Mesenchymal stem cell (in vitro differentiated cells and primary cell): ENCODE data around the gene EMX2.
"Not testable (repeated sequence)": the region's sequence is repeated elsewhere in the genome, so short reads cannot be mapped to it uniquely, and the experiment has no call there.

Experiments
- DNase-seq: peaks from one replicate; pipeline ENCODE4 v3.0.0-alpha.2; 2013
- H2AFZ ChIP-seq: one replicate; pipeline ENCODE4 v1.6.1; 2013; ENCODE audit warnings: low read depth, mild to moderate bottlenecking, control low read depth, inconsistent platforms, low read length, moderate library complexity
- H2AK5ac ChIP-seq: 2 replicates; pipeline ENCODE4 v1.6.1; 2013; ENCODE audit warnings: low read length, moderate library complexity, mild to moderate bottlenecking, inconsistent platforms; ENCODE audit not compliant: severe bottlenecking
- H2BK120ac ChIP-seq: one replicate; pipeline ENCODE4 v1.6.1; 2013; ENCODE audit warnings: low read depth, mild to moderate bottlenecking, inconsistent platforms, low read length, moderate library complexity
- H2BK12ac ChIP-seq, 2 experiments: one replicate each; pipeline ENCODE4 v1.6.1; 2013; ENCODE audit warnings: inconsistent platforms in 2 of 2, low read length in 2 of 2, mild to moderate bottlenecking in 2 of 2, moderate library complexity in 2 of 2, control low read depth in 1 of 2
- H2BK15ac ChIP-seq: one replicate; pipeline ENCODE4 v1.6.1; 2013; ENCODE audit warnings: mild to moderate bottlenecking, low read depth, inconsistent platforms; ENCODE audit not compliant: poor library complexity, severe bottlenecking
- H2BK5ac ChIP-seq: 2 replicates; pipeline ENCODE4 v1.6.1; 2013; ENCODE audit warnings: low read depth, mild to moderate bottlenecking, low read length, control low read depth, inconsistent platforms; ENCODE audit not compliant: poor library complexity, severe bottlenecking
- H3K14ac ChIP-seq, 2 experiments: one replicate each; pipeline ENCODE4 v1.6.1; 2013; ENCODE audit warnings: inconsistent platforms in 2 of 2, low read length in 2 of 2, control low read depth in 1 of 2, mild to moderate bottlenecking in 1 of 2, moderate library complexity in 1 of 2
- H3K18ac ChIP-seq, 2 experiments: one replicate each; pipeline ENCODE4 v1.6.1; 2013; ENCODE audit warnings: inconsistent platforms in 2 of 2, low read length in 2 of 2, control low read depth in 1 of 2, low read depth in 1 of 2, mild to moderate bottlenecking in 1 of 2
- H3K23ac ChIP-seq, 2 experiments: one replicate each; pipeline ENCODE4 v1.6.1; 2013; ENCODE audit warnings: inconsistent platforms in 2 of 2, low read length in 2 of 2, mild to moderate bottlenecking in 2 of 2, moderate library complexity in 2 of 2, control low read depth in 1 of 2
- H3K27ac ChIP-seq: 2 replicates; pipeline ENCODE4 v1.5.1; 2013; ENCODE audit warnings: mild to moderate bottlenecking, moderate library complexity, low read length, control low read depth, inconsistent platforms; ENCODE audit not compliant: poor library complexity, severe bottlenecking
- H3K27me3 ChIP-seq, 2 experiments: 2 replicates each; pipeline versions ENCODE4 v1.6.1 to v1.7.0; 2013; ENCODE audit warnings: low read length in 2 of 2, mild to moderate bottlenecking in 2 of 2, moderate library complexity in 2 of 2, control low read depth in 1 of 2, inconsistent platforms in 1 of 2; ENCODE audit not compliant: control insufficient read depth in 1 of 2, insufficient read depth in 1 of 2
- H3K36me3 ChIP-seq, 2 experiments: 2 replicates each; pipeline versions ENCODE4 v1.6.1 to v1.7.0; 2013; ENCODE audit warnings: low read length in 2 of 2, control low read depth in 1 of 2, inconsistent platforms in 1 of 2, low read depth in 1 of 2, mild to moderate bottlenecking in 1 of 2; ENCODE audit not compliant: insufficient read depth in 2 of 2, control insufficient read depth in 1 of 2
- H3K4ac ChIP-seq, 2 experiments: one replicate each; pipeline ENCODE4 v1.6.1; 2013; ENCODE audit warnings: inconsistent platforms in 2 of 2, low read length in 2 of 2, mild to moderate bottlenecking in 2 of 2, moderate library complexity in 2 of 2, control low read depth in 1 of 2, low read depth in 1 of 2
- H3K4me1 ChIP-seq: 2 replicates; pipeline ENCODE4 v1.6.1; 2013; ENCODE audit warnings: low read depth, low read length, control low read depth; ENCODE audit not compliant: control insufficient read depth, insufficient read depth
- H3K4me2 ChIP-seq: 2 replicates; pipeline ENCODE4 v1.6.1; 2013; ENCODE audit warnings: low read length, mild to moderate bottlenecking, inconsistent platforms; ENCODE audit not compliant: poor library complexity, severe bottlenecking
- H3K4me3 ChIP-seq, 2 experiments: 2 replicates each; pipeline versions ENCODE4 v1.5.1 to v1.7.0; 2013; ENCODE audit warnings: low read length in 2 of 2, mild to moderate bottlenecking in 2 of 2, control low read depth in 1 of 2, low read depth in 1 of 2; ENCODE audit not compliant: insufficient read depth in 1 of 2
- H3K79me1 ChIP-seq: replicated peaks from 2 replicates; pipeline ENCODE4 v1.6.1; 2013; ENCODE audit warnings: mild to moderate bottlenecking, control low read depth, low read length, inconsistent platforms; ENCODE audit not compliant: poor library complexity, severe bottlenecking
- H3K9ac ChIP-seq: 2 replicates; pipeline ENCODE4 v1.7.0; 2013; ENCODE audit warnings: mild to moderate bottlenecking, low read length, moderate library complexity
- H3K9me3 ChIP-seq: 2 replicates; pipeline ENCODE4 v1.7.0; 2013; ENCODE audit warnings: mild to moderate bottlenecking, low read length; ENCODE audit not compliant: control insufficient read depth
- H4K8ac ChIP-seq: one replicate; pipeline ENCODE4 v1.6.1; 2013; ENCODE audit warnings: inconsistent platforms, mild to moderate bottlenecking, low read length, moderate library complexity
- H4K91ac ChIP-seq: one replicate; pipeline ENCODE4 v1.6.1; 2013; ENCODE audit warnings: mild to moderate bottlenecking, low read length, inconsistent platforms
- WGBS: methylation state at CpG from one replicate; pipeline ENCODE4 v1.1.7; 2013; ENCODE audit warnings: mixed read lengths; 5-methylcytosine and 5-hydroxymethylcytosine counted together

EMX2 gene

GRCh38 chr10:117503244-117504205 is 39.0 kb upstream of the EMX2 start:
- Histone ChIP-seq H2BK5ac (no peak overlapping the region), H3K36me3 (no peaks in the 10 kb centered on the region), H2AFZ (no peak overlapping the region), H3K27ac (no peak overlapping the region), H2BK120ac (no peak overlapping the region), H4K91ac (no peak overlapping the region), H3K27me3 (peaks cover 0 to 59% of the 10 kb centered on the region in 2 experiments), H2BK15ac (no peak overlapping the region), H3K79me1 (no peaks in the 10 kb centered on the region), H2AK5ac (no peak overlapping the region), H3K9me3 (no peaks in the 10 kb centered on the region), H2BK12ac (no peak overlapping the region), H3K14ac (no peak overlapping the region), H3K18ac (no peak overlapping the region), H3K4me1 (no peaks in the 10 kb centered on the region), H4K8ac (no peak overlapping the region), H3K4me2 (no peak overlapping the region), H3K4ac (no peak overlapping the region), H3K23ac (no peak overlapping the region), H3K9ac (no peak overlapping the region), H3K4me3 (no peak overlapping the region)
- no peak for DNase-seq
- WGBS = 64% methylated on average over 14 of the region's 16 CpGs

DNA sequence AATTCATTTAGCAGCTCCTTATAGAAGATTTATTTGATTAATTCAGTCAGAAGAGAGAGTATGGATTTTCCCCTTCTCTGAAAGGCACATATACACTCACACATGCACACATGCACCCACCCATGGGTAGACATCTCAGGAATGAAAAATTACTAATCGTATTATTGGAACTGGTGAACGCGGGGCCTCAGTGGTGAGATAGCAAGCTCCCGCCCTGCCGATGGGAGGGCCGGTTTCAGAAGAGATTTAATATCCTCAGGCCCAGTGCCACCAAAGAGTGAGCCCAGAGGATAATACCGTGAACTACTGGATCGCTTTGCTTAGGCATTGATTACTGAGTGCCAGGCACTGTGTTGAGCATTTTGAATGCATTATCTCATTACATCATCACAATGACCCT is 38.0 kb upstream of the EMX2 start:
- H2BK12ac ChIP-seq = no peak overlapping the region
- no peak overlapping the region for H3K27ac ChIP-seq
- H3K9ac ChIP-seq = no peak overlapping the region
- H4K91ac ChIP-seq = no peak overlapping the region
- 94% methylated on average over 8 of the region's 8 CpGs for WGBS
- no peaks in the 10 kb centered on the region for H3K9me3 ChIP-seq
- no peak overlapping the region for H3K4me3 ChIP-seq
- H2AK5ac ChIP-seq = no peak overlapping the region
- H3K18ac ChIP-seq = no peak overlapping the region
- no peak overlapping the region for H2BK5ac ChIP-seq
- H3K4ac ChIP-seq = no peak overlapping the region
- DNase-seq = no peak
- H3K79me1 ChIP-seq = no peaks in the 10 kb centered on the region
- H2BK120ac ChIP-seq = no peak overlapping the region
- H3K4me2 ChIP-seq = no peak overlapping the region
- no peak overlapping the region for H3K14ac ChIP-seq
- no peak overlapping the region for H2BK15ac ChIP-seq
- no peak overlapping the region for H4K8ac ChIP-seq
- H3K36me3 ChIP-seq = peaks cover 0 to 6% of the 10 kb centered on the region in 2 experiments
- H3K23ac ChIP-seq = no peak overlapping the region
- peaks cover 0 to 56% of the 10 kb centered on the region in 2 experiments for H3K27me3 ChIP-seq
- no peaks in the 10 kb centered on the region for H3K4me1 ChIP-seq
- H2AFZ ChIP-seq = no peak overlapping the region

DNA sequence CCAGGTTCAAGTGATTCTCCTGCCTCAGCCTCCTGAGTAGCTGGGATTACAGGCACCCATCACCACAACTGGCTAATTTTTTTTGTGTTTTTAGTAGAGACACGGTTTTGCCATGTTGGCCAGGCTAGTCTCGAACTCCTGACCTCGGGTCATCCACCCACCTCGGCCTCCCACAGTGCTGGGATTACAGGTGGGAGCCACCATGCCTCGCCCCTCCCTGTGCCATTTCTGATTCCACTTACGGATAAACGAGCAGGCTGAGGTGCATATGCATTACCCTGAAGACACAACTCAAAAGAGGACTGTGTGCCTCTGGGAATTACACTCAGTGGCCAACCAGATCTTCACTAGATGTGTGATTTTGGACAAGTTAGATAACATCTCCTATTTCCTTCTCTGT is 35.5 kb upstream of the EMX2 start:
- not testable (repeated sequence) for H2BK12ac ChIP-seq, H3K79me1 ChIP-seq, H2AFZ ChIP-seq, H3K9me3 ChIP-seq, H3K4me1 ChIP-seq, H3K4me2 ChIP-seq, H3K27ac ChIP-seq, H3K9ac ChIP-seq, H3K23ac ChIP-seq, H4K8ac ChIP-seq, H2AK5ac ChIP-seq, H3K4me3 ChIP-seq, DNase-seq, H2BK15ac ChIP-seq, H3K14ac ChIP-seq, H3K18ac ChIP-seq, H2BK120ac ChIP-seq, H2BK5ac ChIP-seq, H3K4ac ChIP-seq, H4K91ac ChIP-seq
- peaks cover 0 to 16% of the 10 kb centered on the region in 2 experiments for H3K36me3 ChIP-seq
- peaks cover 0 to 42% of the 10 kb centered on the region in 2 experiments for H3K27me3 ChIP-seq
- WGBS = 66% methylated on average over 5 of the region's 7 CpGs

- Histone ChIP-seq H3K36me3 (peaks cover 0 to 16% of the 10 kb centered on the region in 2 experiments), H3K9ac (no peak overlapping the region), H3K79me1 (no peaks in the 10 kb centered on the region), H3K18ac (no peak overlapping the region), H3K4me2 (no peak overlapping the region), H2BK15ac (no peak overlapping the region), H3K27me3 (peaks cover 0 to 18% of the 10 kb centered on the region in 2 experiments), H4K91ac (no peak overlapping the region), H4K8ac (no peak overlapping the region), H2BK5ac (no peak overlapping the region), H2AK5ac (no peak overlapping the region), H3K9me3 (no peaks in the 10 kb centered on the region), H3K14ac (no peak overlapping the region), H3K4me3 (no peak overlapping the region), H3K4me1 (no peaks in the 10 kb centered on the region), H2BK12ac (no peak overlapping the region), H3K4ac (no peak overlapping the region), H3K23ac (no peak overlapping the region), H2AFZ (no peak overlapping the region), H2BK120ac (no peak overlapping the region), H3K27ac (no peak overlapping the region)
- WGBS = 91% methylated on average over 7 of the region's 7 CpGs
- DNase-seq = no peak
Measured at GRCh38 chr10:117509573-117509972, 33.0 kb upstream of the EMX2 start.
